ENCODE data around the gene YWHAB.

GRCh38 chr20:44851545-44851944 lies 34.0 kb upstream of the YWHAB start:
- TF ChIP-seq CTCF (conservative IDR thresholded peaks at IDR 0.05; ENCODE audit: low read depth, low read length), result no peak
- TF ChIP-seq EZH2 (IDR thresholded peaks at IDR 0.05; ENCODE audit: borderline replicate concordance, low read depth, low read length, poor library complexity, severe bottlenecking), result no peak
